ENCODE measurements around the gene OPCML. TPM values are rescaled to one million over a fixed set of nuclear protein-coding genes. Genes with fewer than 3 reads are reported as not detected.

OPCML gene
- total RNA-seq, 1 experiment from 2014 or later: not detected

- H3K9me3 ChIP-seq (ENCODE audit: control insufficient read depth, insufficient read depth, low read depth, low read length): no peaks in the 10 kb centered on the region; the same call in 1 of the 2 replicates
- BruUV-seq (replicated peaks): no TSS peak
- POLR2A ChIA-PET: no interaction called here
Observed at GRCh38 chr11:132578580-132578979, 953.7 kb downstream of the OPCML start.

GRCh38 chr11:132576706-132577105, 955.6 kb downstream of the OPCML start:
- in situ Hi-C loops (cut with HindIII; ENCODE audit: low pct_unique_long_range_greater_than_20kb, low sequenced_read_pairs): no loop called here
- BruUV-seq (replicated peaks): no TSS peak
- Histone ChIP-seq H3K4me1 (ENCODE audit: control insufficient read depth, insufficient read depth, low read length) (no peaks in the 10 kb centered on the region), H3K36me3 (ENCODE audit: control insufficient read depth, insufficient read depth, low read length) (no peaks in the 10 kb centered on the region), H3K9me3 (ENCODE audit: control insufficient read depth, insufficient read depth, low read depth, low read length) (no peaks in the 10 kb centered on the region; the same call in 1 of the 2 replicates), H3K27ac (ENCODE audit: low read length) (no peak overlapping the region), H3K27me3 (ENCODE audit: control insufficient read depth, insufficient read depth, low read length) (no peaks in the 10 kb centered on the region), H3K4me3 (ENCODE audit: low read depth in 2 of 2, low read length in 2 of 2) (no peak overlapping the region)
- intact Hi-C loops (cut with micrococcal nuclease; ENCODE audit: unreplicated experiment): no loop called here
- ATAC-seq: no peak
- CTCF ChIA-PET: no interaction called here
- no peak for DNase-seq (ENCODE audit: low read depth, low spot score)
- POLR2A ChIA-PET: no interaction called here
- no peak for TF ChIP-seq REST (IDR thresholded peaks at IDR 0.05; ENCODE audit: insufficient read depth in 1 of 2, low read depth in 2 of 2, low read length in 1 of 2)
- no peak for TF ChIP-seq CTCF (IDR thresholded peaks at IDR 0.05)
- no peak for TF ChIP-seq SIN3A (IDR thresholded peaks at IDR 0.05; ENCODE audit: borderline replicate concordance, insufficient read depth, low read depth, low read length)
- no peak for TF ChIP-seq POLR2AphosphoS5 (IDR thresholded peaks at IDR 0.05; ENCODE audit: low read depth, low read length)
- TF ChIP-seq TCF7L2 (IDR thresholded peaks at IDR 0.05; ENCODE audit: low read depth, low read length): no peak

More at GRCh38 chr11:132578580-132578979, 953.7 kb downstream of the OPCML start:
- no peak overlapping the region for H3K27ac ChIP-seq (ENCODE audit: low read length)
- no peak overlapping the region for H3K4me3 ChIP-seq (ENCODE audit: low read depth in 2 of 2, low read length in 2 of 2)
- CTCF ChIA-PET: no interaction called here
- intact Hi-C loops (cut with micrococcal nuclease; ENCODE audit: unreplicated experiment) (no loop called here), in situ Hi-C loops (cut with HindIII; ENCODE audit: low pct_unique_long_range_greater_than_20kb, low sequenced_read_pairs) (no loop called here)
- H3K4me1 ChIP-seq (ENCODE audit: control insufficient read depth, insufficient read depth, low read length): no peaks in the 10 kb centered on the region
- no peaks in the 10 kb centered on the region for H3K36me3 ChIP-seq (ENCODE audit: control insufficient read depth, insufficient read depth, low read length)
- no peaks in the 10 kb centered on the region for H3K27me3 ChIP-seq (ENCODE audit: control insufficient read depth, insufficient read depth, low read length)
- no peak for TF ChIP-seq REST (IDR thresholded peaks at IDR 0.05; ENCODE audit: insufficient read depth in 1 of 2, low read depth in 2 of 2, low read length in 1 of 2)
- TF ChIP-seq SIN3A (IDR thresholded peaks at IDR 0.05; ENCODE audit: borderline replicate concordance, insufficient read depth, low read depth, low read length): no peak
- TF ChIP-seq TCF7L2 (IDR thresholded peaks at IDR 0.05; ENCODE audit: low read depth, low read length): no peak
- TF ChIP-seq POLR2AphosphoS5 (IDR thresholded peaks at IDR 0.05; ENCODE audit: low read depth, low read length): no peak
- no peak for TF ChIP-seq CTCF (IDR thresholded peaks at IDR 0.05)
- ATAC-seq (no peak), DNase-seq (ENCODE audit: low read depth, low spot score) (no peak)
